Stimulated activated CD8-positive, alpha-beta memory T cell treated with anti-CD3 and anti-CD28 coated beads, Interleukin-12 subunit alpha, Interleukin-12 subunit beta, amount 100 ng/mL, for 24 hours (primary cell): ENCODE measurements around the gene PARP9.
"Not testable (repeated sequence)": the region's sequence is repeated elsewhere in the genome, so short reads cannot be mapped to it uniquely, and the experiment has no call there.

ENCODE experiments used
- DNase-seq: peaks from one replicate; pipeline ENCODE4 v3.0.0-alpha.2; 2020; ENCODE audit errors: extremely low read depth

The PARP9 gene

DNA sequence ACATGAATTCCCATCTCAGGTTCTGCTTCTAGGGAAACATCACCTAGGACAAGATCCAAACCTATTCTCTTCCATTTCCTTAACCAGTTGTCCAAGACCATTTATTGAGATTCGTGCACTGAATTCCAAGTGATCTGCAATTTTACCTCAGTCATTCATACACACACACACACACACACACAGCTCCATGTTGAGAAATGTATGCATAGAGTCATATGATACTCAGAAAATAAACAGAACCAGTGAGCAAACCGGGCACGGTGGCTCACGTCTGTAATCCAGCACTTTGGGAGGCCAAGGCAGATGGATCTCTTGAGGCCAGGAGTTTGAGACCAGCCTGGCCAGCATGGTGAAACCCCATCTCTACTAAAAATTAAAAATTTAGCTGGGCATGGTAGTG lies 43.2 kb downstream of the PARP9 start:
- no peak for DNase-seq

DNA sequence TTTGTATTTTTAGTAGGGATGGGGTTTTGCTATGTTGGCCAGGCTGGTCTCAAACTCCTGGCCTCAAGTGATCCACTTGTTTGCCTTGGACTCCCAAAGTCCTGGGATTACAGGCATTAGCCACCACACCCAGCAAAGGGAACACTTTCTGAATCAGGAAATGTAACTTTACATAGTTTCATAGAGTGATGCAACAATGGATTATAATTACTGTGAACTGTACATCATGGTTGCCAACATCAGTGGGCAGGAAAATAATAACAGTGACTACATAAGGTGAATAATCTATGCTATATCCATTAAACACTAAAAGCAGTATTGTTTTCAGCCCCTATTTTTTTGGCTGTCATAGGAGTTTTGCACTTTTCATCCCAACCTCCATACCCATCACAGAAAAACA lies 44.4 kb downstream of the PARP9 start:
- no peak for DNase-seq

DNA sequence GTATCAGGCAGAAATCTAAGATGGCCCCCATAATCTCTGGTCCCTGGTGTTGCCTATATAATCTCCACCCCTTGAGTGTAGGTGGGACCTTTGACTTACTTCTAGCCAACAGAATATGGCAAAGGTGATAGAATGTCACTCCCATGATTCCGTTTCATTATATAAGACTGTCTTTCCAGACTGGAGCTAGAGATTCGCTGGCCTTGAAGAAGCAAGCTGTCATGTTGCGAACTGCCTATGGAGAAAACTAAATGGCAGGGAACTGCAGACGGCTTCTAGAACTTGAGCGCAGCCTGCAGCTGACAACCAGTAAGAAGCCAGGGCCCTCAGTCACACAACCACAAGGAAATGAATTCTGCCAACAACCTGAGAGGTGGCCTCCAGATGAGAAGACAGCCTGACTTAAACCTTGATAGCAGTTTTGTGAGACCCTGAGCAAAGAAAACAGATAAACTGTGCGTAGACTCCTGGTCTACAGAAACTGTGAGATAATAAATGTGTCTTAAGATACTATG lies 47.2 kb downstream of the PARP9 start:
- no peak for DNase-seq

DNA sequence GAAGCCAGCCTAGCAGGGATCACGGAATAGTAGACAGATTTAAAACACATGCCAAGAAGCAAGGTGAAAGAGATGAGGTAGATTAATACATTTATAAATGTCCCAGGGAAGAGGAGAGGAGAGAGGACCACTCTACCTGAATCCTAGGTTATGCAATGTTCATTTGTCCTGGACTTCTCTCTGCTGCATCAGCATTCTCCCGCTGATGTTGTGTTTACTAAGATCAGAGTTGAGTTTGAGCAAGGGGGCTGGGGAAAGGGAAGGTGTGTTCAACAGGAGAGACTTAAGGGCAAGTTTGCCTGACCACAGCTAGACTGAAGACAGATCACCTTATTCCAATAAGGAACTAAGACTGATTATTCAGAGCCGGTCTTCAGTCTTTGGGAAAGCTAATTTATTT lies 48.2 kb downstream of the PARP9 start:
- no peak for DNase-seq

DNA sequence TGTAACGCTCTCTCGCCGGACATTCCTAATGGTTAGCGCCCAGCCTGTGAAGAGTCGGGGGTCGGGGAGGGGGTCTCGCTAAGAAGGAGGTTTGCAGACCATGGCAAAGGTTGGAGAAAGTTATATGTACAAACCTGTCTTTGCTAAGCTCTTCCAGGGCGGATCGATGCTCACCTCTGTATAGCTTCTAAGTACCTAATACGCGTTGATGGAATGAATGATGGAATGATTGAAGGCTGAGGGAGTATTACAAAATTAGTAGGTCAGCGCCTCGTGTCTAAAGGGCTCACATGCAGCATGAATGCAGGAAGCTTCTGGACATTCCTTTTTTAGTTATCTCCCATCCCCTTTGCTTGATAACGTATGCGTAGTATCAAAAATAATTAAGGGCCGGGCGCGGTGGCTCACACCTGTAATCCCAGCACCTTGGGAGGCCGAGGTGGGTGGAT lies 49.1 kb downstream of the PARP9 start:
- DNase-seq, result no peak

DNA sequence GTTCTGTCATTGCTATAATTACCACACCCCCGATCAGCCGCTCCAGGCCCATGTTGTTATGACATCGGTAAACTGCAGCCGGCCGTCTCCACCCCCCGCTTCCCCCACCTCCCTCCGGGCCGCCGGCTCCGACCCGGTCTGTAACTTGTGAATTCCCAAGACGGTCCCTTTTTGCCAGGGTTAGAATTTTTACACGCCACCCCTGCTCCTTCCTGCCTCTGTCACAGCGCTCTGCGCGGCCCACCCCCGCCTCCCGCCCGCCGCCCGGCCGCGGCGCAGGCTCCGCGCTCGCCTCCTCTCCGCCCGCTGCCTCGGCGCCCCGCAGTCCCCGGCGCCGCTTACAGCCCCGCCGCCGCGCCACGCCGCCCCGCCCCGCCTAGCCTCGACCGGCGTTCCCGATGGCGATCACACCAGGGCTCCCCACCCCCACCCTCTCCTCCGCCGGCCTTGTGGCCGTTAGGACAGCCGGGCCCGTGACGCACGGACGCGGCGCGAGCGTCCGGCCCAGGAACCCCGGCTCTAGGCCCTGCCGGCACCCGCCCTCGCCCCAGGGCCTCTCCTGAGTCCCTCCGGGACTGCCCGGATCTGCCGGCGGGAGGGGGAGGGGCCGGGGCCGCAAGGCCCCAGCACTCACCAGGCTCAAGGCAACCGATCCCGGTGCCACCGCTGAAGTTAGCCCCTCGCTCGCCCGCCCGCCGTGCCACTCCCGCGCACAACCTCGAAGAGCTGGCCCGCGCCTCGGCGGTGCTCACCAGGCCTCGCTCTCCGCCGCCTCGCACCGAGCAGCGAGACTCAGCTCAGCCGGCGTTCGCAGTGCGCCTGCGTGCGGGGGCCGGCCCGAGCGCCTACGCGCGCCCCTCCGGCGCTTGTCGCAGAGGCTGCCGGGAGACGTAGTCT lies 49.7 kb downstream of the PARP9 start, which contains the start of gene KPNA1:
Gene KPNA1 (minus strand): TSS at position 817 of the 897 bp plus-strand sequence. CDS start 18,374 bp downstream, outside the sequence.
- DNase-seq, result peak; percentile 60

DNA sequence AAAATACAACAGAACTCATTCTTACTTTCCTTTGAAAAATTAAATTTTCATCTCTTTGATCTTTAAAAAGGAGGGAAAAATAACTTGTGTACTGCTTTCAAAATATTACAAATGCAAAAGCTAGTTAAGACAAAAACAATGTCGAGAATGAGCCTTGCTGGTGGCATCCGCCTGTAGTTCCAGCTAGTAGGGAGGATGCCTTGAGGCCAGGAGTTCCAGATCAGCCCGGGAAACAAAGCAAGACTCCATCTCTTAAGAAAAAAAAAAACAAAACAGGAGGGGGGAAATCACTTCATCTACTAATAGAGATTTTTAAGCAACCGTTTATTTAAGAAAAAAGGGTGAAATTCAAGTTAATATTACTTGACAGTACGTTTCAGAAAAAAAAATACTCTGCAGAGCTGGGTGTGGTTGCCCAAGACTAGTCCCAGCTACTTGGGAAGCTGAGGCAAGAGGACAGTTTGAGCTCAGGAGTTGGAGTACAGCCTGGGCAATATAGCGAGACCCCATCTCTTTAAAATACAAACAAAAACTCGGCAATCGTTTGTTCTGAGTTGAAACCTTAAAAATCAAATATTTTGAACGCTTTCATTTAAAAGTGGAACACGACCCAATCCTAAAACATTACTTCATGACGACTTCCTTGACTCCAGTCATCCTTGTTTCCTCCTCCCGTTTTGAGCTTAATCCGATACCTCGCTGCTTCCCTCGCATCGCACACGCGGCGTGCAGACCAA lies 50.5 kb downstream of the PARP9 start:
- DNase-seq, result no peak

DNA sequence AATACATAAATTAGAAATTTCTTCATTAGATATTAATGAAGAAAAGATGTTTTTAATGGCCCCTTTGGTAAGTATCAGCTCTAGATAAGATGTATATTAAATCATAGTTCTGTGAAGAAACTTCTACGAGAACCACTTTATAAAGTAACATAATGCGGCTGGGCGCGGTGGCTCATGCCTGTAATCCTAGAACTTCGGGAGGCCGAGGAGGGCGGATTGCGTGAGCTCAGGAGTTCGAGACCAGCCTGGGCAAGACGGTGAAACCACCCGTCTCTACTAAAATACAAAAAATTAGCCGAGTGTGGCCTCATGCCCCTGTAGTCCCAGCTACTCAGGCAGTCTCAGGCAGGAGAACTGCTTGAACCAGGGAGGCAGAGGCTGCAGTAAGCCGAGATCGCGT lies 51.8 kb downstream of the PARP9 start:
- DNase-seq, result no peak

DNA sequence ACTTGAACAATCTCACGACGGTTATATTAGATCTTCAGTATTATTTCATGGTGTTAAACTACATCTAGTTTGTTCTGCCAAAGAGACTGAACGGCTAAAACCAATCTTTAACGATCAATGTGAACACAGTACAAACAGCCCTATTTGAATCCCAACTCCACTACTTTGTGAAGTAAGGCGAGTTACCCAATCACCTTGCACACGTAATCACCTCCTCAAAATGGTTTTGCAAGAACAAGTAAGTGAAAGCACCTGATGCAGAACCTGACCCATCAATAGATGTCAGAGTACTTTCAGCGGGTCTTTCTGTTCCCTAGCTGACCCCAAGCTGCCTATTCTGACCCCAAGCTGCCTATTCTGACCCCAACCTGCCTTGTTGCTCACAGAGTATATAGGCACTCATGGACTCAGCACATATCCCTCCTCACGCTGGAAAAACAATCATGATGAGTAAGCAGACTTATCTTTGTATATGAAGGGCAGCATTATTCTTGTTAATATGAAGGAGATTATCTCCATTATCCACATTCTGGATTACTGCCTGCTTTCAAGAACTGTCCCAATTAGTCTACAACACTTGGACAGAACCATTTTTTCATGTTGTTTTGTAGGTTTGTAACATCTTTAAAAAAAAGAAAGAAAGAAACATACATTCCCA lies 53.1 kb downstream of the PARP9 start:
- no peak for DNase-seq

DNA sequence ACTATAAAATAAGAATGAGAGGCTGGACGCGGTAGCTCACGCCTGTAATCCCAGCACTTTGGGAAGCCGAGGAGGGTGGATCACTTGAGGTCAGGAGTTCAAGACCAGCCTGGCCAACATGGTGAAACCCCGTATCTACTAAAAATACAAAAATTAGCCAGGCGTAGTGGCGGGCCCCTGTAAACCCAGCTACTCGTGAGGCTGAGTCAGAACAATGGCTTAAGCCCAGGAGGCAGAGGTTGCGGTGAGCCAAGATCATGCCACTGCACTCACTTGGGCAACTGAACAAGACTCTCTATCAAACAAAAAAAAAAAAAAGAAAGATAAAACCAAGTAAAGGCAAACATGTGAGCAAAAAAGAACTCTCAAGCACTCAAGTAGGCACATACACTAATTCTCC lies 55.2 kb downstream of the PARP9 start:
- DNase-seq, result not testable (repeated sequence)

DNA sequence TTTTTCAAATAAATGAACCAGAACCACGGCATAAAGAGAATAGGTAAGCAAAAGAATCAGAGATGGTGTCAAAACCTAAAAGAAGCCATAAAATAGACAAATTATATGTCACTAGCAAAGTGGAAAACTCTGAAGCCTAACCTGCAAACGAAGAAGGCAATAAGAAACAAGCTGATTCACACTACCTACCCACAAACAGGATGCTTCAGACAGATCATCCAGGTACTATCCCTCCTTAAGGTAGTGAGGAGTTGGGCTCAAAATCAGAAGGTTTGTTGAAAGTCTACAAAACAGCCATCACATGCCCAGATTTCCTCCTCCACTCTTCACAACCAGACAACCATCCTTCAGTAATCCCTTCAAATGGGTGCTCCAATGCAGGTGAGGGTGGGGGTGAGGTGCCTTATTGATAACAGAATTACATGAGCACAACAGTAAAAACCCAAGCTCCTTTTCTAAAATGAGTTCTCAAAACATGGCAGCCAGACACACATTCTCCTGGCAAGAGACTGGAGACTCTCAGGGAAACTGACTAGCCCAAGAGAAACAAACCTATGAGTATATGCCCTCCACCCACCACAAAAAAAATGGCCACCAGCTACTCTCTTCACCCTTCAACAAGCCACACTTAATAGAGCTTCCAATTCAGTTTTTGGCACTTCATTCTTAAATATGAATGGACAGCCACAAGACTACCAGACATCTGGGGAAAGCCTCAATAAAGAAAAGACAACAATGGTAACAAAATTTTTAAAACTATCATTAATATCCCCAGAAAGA lies 55.8 kb downstream of the PARP9 start:
- no peak for DNase-seq

DNA sequence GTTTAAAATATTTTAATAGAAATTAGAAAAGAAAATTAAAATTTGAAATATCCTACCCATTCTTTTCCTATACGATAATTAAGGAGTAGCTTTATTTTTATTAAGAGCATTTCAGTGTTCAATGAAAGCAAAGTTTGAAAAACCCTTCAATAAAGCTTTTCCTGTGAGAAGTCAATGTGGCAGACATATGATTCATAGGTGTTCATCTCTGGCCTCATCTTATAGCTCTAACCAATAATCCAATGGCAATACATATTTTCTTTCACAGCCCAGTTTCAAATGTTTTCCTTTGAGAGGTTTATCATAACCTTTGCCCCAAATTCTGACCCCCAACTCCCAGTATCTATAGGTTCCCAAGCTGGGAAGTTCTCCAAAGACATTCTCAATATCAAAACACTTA lies 57.6 kb downstream of the PARP9 start:
- no peak for DNase-seq

DNA sequence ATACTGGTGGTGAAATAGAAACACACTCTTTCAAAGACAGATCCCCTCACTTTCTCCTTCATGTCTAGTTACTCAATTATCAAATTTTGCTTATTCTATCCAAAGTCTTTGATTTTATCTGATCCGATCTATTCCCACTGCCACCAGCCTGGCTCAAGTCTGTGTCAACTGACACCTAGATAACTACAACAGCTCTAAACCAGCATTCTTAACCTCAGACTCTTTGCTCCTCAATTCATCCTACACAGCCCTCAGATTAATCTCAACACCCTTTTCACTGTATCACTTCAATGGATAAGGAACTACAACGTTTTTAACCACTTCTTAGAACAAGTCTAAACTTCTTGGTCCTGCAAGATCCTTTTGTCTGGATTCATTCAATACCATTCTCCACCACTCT lies 58.4 kb downstream of the PARP9 start:
- no peak for DNase-seq

DNA sequence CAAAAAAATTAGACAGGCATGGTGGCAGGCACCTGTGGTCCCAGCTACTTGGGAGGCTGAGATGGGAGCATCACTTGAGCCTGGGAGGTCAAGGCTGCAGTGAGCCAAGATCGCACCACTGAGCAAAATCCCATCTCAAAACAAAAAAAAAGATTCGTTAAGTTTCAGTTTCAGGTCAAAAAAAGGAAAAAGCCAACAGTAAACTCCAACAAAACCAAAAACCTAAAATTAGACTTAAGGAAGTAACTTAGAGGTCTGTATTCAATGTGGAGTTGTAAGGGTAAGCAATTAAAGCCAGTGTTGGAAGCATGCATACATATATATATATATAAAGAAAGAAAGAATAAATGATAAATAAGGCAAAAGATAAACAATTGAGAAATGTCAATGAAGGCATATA lies 61.2 kb downstream of the PARP9 start:
- DNase-seq, result no peak

DNA sequence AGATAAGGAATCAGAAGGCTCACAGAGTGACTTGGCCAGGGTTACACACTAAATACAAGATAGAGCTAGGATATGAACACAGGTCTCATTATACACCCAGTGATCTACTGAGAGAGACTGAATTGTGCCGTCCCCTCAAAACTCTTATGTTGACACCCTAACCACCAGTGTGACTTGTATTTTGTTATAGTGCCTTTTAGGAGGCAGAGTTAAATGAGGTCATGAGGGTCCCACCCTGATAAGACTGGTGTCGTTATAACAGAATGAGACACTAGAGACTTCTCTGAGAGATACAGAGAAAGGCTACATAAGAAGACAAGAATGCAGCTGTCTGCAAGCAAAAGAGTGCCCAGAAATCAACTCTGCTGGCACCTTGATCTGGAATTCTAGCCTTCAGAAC lies 62.0 kb downstream of the PARP9 start:
- no peak for DNase-seq

DNA sequence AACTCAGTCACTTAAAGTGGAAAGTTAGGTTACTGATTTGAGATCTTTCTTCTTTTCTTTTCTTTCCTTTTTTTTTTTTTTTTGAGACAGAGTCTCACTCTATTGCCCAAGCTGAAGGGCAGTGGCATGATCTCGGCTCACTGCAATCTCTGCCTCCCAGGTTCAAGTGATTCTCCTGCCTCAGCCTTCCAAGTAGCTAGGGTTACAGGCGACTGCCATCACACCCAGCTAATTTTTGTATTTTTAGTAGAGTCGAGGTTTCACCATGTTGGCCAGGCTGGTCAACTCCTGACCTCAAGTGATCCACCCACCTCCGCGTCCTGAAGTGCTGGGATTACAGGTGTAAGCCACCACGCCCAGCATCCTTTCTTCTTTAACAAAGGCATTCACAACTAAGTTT lies 63.1 kb downstream of the PARP9 start:
- DNase-seq, result not testable (repeated sequence)

DNA sequence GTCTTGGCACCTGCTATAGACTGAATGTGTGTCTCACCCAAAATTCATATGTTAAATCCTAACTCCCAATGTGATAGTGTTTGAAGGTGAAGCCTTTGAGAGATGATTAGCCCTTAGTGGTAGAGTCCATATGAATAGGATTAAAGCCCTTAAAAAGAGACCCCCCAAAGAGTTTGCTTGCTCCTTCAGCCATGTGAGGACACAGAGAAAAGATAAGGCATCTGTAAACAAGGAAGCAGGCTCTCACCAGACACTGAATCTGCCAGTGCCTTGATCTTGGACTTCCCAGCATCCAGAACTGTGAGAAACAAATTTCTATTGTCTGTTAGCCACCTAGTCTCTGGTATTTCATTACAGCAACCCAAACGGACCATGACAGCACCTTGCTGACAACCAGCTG lies 65.9 kb downstream of the PARP9 start:
- no peak for DNase-seq

DNA sequence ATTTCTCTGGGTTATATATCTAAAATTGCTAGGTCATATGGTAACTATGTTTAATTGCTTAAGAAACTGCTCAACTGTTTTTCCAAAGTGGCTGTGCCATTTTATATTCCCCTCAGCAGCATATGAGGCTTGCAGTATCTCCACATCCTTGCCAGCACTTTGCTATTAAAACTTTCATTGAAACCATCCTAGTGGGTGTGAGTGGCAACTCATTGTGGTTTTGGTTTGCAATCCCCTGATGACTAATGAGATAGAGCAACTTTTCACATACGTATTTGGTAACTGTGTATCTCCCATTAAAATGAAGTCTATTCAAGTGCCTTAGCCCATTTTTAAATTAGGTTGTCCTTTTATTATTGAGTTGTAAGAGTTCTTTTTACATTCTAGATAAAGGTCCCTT lies 66.7 kb downstream of the PARP9 start:
- peak; percentile 23 for DNase-seq

DNA sequence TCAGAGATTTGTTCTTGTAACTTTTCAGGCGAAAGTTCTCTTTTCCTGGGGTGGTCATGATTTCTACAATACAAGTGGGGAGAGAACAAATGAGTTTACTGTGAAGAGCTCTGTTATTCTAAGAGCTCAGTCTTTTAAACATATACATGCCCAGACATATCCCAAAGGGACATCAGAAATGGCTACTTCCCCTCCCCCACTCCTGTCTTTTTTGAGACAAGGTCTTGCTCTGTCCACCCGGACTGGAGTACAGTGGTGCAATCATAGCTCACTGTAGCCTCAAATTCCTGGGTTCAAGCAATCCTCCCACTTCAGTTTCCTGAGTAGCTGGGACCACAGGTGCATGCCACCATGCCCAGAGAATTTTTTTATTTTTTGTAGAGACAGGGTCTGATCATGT lies 67.6 kb downstream of the PARP9 start:
- DNase-seq, result no peak

DNA sequence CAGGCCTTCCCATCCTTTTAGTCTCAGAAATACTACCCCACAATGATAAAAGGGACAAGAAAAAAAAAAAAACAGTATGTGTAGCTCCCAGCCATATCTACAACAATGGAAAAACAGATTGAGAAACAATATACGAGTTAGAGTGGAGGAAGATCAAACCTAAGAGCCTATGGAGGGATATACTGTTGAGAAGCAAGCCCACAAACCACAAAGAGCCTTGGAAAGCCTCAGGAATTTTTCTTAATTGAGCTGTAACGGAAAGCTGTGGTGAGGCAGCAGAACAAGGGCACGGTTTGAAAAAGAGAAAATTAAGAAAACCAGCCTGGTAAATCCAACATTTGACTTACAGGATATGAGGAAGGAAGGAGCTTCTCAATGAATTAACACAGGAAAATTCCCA lies 70.8 kb downstream of the PARP9 start:
- no peak for DNase-seq

DNA sequence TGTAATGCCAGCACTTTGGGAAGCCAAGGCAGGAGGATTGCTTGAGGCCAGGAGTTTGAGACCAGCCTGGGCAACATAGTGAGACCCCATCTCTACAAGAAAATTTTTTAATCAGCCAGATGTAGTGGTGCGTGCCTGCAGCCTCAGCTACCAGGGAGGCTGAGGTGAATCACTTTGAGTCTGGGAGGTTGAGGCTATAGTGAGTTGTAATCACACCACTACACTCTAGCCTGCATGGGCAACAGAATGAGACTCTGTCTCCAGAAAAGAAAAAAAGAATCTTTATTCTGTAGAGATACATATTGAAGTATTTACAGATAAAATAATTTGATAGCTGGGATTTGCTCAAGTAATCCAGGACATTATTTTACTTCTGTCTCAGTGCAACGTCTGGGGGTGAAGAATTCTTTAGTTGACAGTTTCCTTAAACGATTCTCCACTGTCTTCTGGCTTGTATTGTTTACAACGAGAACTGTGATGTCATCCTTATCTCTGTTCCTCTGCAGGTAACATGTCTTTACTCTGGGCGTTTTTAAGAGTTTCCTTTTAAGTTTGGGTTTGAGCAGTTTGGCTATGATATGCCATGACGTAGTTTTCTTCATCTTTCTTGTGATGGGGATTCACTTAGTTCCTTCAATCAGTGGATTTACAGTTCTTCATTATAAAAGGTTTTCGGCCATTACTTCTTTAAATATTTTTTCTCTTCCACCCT lies 75.7 kb downstream of the PARP9 start:
- no peak for DNase-seq
